Smooth muscle cell (in vitro differentiated cells): ENCODE measurements around the gene SLC9A9. TPM values are rescaled to one million over a fixed set of nuclear protein-coding genes. Genes with fewer than 3 reads are reported as not detected.

Experiments used
- DNase-seq: peaks from one replicate; lab custom pipeline; 2025; ENCODE audit not compliant: unreplicated experiment; lab: John Stamatoyannopoulos, UW
- H2AFZ ChIP-seq: fragments of 200-600 bp; sonication (generic); 2 replicates; pipeline ENCODE4 v1.6.0; 2016; ENCODE audit warnings: antibody characterized with exemption, low read depth, mild to moderate bottlenecking
- H3F3A ChIP-seq: fragments of 200-600 bp; sonication (generic); 2 replicates; pipeline ENCODE4 v1.6.0; 2017; ENCODE audit warnings: antibody characterized with exemption, low read depth
- H3K27ac ChIP-seq: fragments of 200-600 bp; sonication (generic); 2 replicates; pipeline ENCODE4 v1.5.1; 2016; ENCODE audit warnings: low read depth, mild to moderate bottlenecking
- H3K27me3 ChIP-seq: fragments of 200-600 bp; sonication (generic); 2 replicates; pipeline ENCODE4 v1.6.1; 2016; ENCODE audit warnings: low read depth, mild to moderate bottlenecking
- H3K36me3 ChIP-seq: fragments of 200-600 bp; sonication (generic); 2 replicates; pipeline ENCODE4 v1.5.1; 2016; ENCODE audit warnings: low read depth
- H3K4me1 ChIP-seq: fragments of 200-600 bp; sonication (generic); 2 replicates; pipeline ENCODE4 v1.5.1; 2016; ENCODE audit warnings: low read depth
- H3K4me2 ChIP-seq: fragments of 200-600 bp; sonication (generic); 2 replicates; pipeline ENCODE4 v1.6.0; 2016; ENCODE audit warnings: mild to moderate bottlenecking
- H3K4me3 ChIP-seq: fragments of 200-600 bp; sonication (generic); 2 replicates; pipeline ENCODE4 v1.5.1; 2016; ENCODE audit warnings: mild to moderate bottlenecking
- H3K79me2 ChIP-seq: fragments of 200-600 bp; sonication (generic); 2 replicates; pipeline ENCODE4 v1.6.0; 2016; ENCODE audit warnings: low read depth, mild to moderate bottlenecking
- H3K9ac ChIP-seq: fragments of 200-600 bp; sonication (generic); 2 replicates; pipeline ENCODE4 v1.6.0; 2016; ENCODE audit warnings: low read depth
- H3K9me3 ChIP-seq: fragments of 200-600 bp; sonication (generic); replicated peaks from 2 replicates; pipeline ENCODE4 v1.5.1; 2016; ENCODE audit warnings: low read depth
- H4K20me1 ChIP-seq: fragments of 200-600 bp; sonication (generic); 2 replicates; pipeline ENCODE4 v1.6.0; 2016; ENCODE audit warnings: low read depth
- CTCF ChIP-seq: fragments of 200-600 bp; sonication (generic); IDR thresholded peaks from 2 replicates; pipeline ENCODE4 v1.5.1; 2017; ENCODE audit warnings: borderline replicate concordance, mild to moderate bottlenecking, antibody characterized with exemption; ENCODE audit not compliant: insufficient read depth, poor library complexity, severe bottlenecking
- WGBS: methylation state at CpG from one replicate; pipeline ENCODE4 v1.1.7; 2016; ENCODE audit warnings: low lambda C conversion rate; 5-methylcytosine and 5-hydroxymethylcytosine counted together
- polyA plus RNA-seq: library from polyadenylated mRNA; unstranded; fragments of >200 nt; fragmentation: Nextera tagmentation; extraction: Ambion mirVana; gene quantifications from 2 replicates; pipeline ENCODE4 v1.2.1, GENCODE V29; 2016
- total RNA-seq: library from RNA; depleted of rRNA; stranded (reverse); fragments of >200 nt; gene quantifications from 2 replicates; pipeline ENCODE4 v1.2.3, GENCODE V29; 2014

SLC9A9 gene
- total and polyA plus RNA-seq, 2 experiments from 2014 or later: 4.0 to 8.9 TPM

- no peak for TF ChIP-seq CTCF
- H3K4me3 ChIP-seq: no peak overlapping the region
- DNase-seq: no peak
- H3K9ac ChIP-seq: no peak overlapping the region
- no peak overlapping the region for H3K27ac ChIP-seq
- no peaks in the 10 kb centered on the region for H4K20me1 ChIP-seq
- H3K36me3 ChIP-seq: no peaks in the 10 kb centered on the region
- no peaks in the 10 kb centered on the region for H3K9me3 ChIP-seq
- H3K4me1 ChIP-seq: no peaks in the 10 kb centered on the region
- no peak overlapping the region for H3K4me2 ChIP-seq
- no peaks in the 10 kb centered on the region for H3F3A ChIP-seq
- H3K79me2 ChIP-seq: no peaks in the 10 kb centered on the region
- no peaks in the 10 kb centered on the region for H3K27me3 ChIP-seq
- no peak overlapping the region for H2AFZ ChIP-seq
Measured at GRCh38 chr3:143657391-143657790, 190.9 kb downstream of the SLC9A9 start.

- Histone ChIP-seq H3K27ac (peak overlapping the region; percentile 55), H3K79me2 (no peaks in the 10 kb centered on the region), H3K4me3 (no peak overlapping the region), H3K4me1 (no peaks in the 10 kb centered on the region), H2AFZ (no peak overlapping the region), H3F3A (no peaks in the 10 kb centered on the region), H3K4me2 (no peak overlapping the region), H3K9ac (no peak overlapping the region), H3K27me3 (no peaks in the 10 kb centered on the region), H4K20me1 (no peaks in the 10 kb centered on the region), H3K9me3 (no peaks in the 10 kb centered on the region), H3K36me3 (no peaks in the 10 kb centered on the region)
- 28% methylated on average over 3 of the region's 3 CpGs for WGBS
- TF ChIP-seq CTCF: no peak
- DNase-seq: no peak
Measured at GRCh38 chr3:143654906-143655305, 193.4 kb downstream of the SLC9A9 start.

GRCh38 chr3:143653935-143654334 is 194.3 kb downstream of the SLC9A9 start:
- WGBS: 98% methylated on average over 2 of the region's 2 CpGs
- H2AFZ ChIP-seq: no peak overlapping the region
- H3K4me3 ChIP-seq: no peak overlapping the region
- H3K27ac ChIP-seq: no peak overlapping the region
- H3K79me2 ChIP-seq: no peaks in the 10 kb centered on the region
- H3F3A ChIP-seq: no peaks in the 10 kb centered on the region
- no peaks in the 10 kb centered on the region for H4K20me1 ChIP-seq
- no peak overlapping the region for H3K9ac ChIP-seq
- H3K27me3 ChIP-seq: no peaks in the 10 kb centered on the region
- no peak for DNase-seq
- H3K36me3 ChIP-seq: no peaks in the 10 kb centered on the region
- H3K4me2 ChIP-seq: no peak overlapping the region
- H3K4me1 ChIP-seq: no peaks in the 10 kb centered on the region
- H3K9me3 ChIP-seq: no peaks in the 10 kb centered on the region
- TF ChIP-seq CTCF: no peak

GRCh38 chr3:143653493-143653892 is 194.8 kb downstream of the SLC9A9 start:
- TF ChIP-seq CTCF: no peak
- Histone ChIP-seq H3K9ac (no peak overlapping the region), H3K79me2 (no peaks in the 10 kb centered on the region), H3K4me1 (no peaks in the 10 kb centered on the region), H3K36me3 (no peaks in the 10 kb centered on the region), H3K4me2 (no peak overlapping the region), H3K4me3 (no peak overlapping the region), H3F3A (no peaks in the 10 kb centered on the region), H4K20me1 (no peaks in the 10 kb centered on the region), H2AFZ (no peak overlapping the region), H3K9me3 (no peaks in the 10 kb centered on the region), H3K27ac (no peak overlapping the region), H3K27me3 (no peaks in the 10 kb centered on the region)
- 78% methylated on average over 2 of the region's 2 CpGs for WGBS
- no peak for DNase-seq
